Hepatocyte (in vitro differentiated cells): ENCODE data around the gene GAGE10.

Source experiments
- EZH2 ChIP-seq: fragments of 200-600 bp; sonication (generic); IDR thresholded peaks from 2 replicates; pipeline ENCODE4 v1.6.1; 2016; ENCODE audit warnings: antibody characterized with exemption, mild to moderate bottlenecking, borderline replicate concordance
- EZH2phosphoT487 ChIP-seq: fragments of 200-600 bp; sonication (generic); IDR thresholded peaks from one replicate; pipeline ENCODE4 v1.6.1; 2018; ENCODE audit warnings: antibody characterized with exemption, mild to moderate bottlenecking, low read depth, moderate library complexity; ENCODE audit not compliant: unreplicated experiment, severe bottlenecking
- TF ChIP-seq, protein P1 (sequence below): fragments of 200-600 bp; sonication (generic); IDR thresholded peaks from 2 replicates; pipeline ENCODE4 v1.5.1; 2016; ENCODE audit warnings: antibody characterized with exemption, mild to moderate bottlenecking; ENCODE audit not compliant: poor library complexity

DNA sequence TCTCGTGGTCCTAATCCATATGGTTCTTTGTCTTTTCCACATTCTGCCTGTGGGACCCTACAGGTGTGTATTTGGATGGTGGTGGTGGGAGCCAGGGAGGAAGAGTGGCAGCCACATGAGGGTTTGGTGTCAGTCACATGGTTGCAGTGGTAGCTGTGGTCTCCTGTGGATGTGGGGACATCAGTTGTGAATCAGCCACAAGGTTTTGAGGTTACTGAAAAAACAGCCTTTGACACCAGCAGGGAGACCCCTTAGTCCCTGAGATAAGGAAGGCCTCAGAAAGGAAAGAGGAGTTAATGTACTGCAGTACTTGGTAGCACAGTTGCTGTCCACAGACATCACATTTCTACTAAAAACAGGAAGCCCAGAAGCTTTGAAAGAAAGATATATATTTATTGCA, 15.8 kb upstream of the GAGE10 start:
- TF ChIP-seq, protein P1, sequence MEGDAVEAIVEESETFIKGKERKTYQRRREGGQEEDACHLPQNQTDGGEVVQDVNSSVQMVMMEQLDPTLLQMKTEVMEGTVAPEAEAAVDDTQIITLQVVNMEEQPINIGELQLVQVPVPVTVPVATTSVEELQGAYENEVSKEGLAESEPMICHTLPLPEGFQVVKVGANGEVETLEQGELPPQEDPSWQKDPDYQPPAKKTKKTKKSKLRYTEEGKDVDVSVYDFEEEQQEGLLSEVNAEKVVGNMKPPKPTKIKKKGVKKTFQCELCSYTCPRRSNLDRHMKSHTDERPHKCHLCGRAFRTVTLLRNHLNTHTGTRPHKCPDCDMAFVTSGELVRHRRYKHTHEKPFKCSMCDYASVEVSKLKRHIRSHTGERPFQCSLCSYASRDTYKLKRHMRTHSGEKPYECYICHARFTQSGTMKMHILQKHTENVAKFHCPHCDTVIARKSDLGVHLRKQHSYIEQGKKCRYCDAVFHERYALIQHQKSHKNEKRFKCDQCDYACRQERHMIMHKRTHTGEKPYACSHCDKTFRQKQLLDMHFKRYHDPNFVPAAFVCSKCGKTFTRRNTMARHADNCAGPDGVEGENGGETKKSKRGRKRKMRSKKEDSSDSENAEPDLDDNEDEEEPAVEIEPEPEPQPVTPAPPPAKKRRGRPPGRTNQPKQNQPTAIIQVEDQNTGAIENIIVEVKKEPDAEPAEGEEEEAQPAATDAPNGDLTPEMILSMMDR: no peak
- TF ChIP-seq EZH2: no peak
- no peak for TF ChIP-seq EZH2phosphoT487
